Measurements from ENCODE around the gene EVX1.

DNA sequence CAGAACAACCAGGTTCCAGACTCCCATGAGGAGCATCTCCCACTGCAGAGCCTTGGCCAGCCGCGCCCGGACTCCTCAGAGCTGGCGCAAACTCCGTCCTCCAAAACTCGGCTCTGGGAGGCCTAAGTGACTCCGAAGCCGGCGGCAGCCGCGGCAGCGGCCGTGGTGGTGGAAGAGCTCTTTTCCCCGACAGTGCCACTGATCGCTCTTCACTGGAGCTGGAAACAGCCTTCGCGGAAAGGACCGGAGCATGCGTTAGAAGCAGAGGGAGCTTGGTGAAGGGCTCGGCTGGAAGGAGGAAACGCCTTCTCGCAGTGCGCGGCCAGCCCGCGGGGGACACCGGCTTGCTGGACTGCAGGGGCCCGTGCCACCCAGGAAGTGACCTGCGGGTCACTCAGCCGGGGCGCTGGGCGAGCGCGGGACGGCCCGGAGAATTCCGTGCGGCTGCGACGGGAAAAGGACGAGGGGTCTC, 37.7 kb upstream of the EVX1 start:
- TF ChIP-seq EZH2 (IDR thresholded peaks at IDR 0.05) (peak; percentile 95), EZH2phosphoT487 (IDR thresholded peaks at IDR 0.05) (peak; percentile 89)
- TF ChIP-seq, protein P1, sequence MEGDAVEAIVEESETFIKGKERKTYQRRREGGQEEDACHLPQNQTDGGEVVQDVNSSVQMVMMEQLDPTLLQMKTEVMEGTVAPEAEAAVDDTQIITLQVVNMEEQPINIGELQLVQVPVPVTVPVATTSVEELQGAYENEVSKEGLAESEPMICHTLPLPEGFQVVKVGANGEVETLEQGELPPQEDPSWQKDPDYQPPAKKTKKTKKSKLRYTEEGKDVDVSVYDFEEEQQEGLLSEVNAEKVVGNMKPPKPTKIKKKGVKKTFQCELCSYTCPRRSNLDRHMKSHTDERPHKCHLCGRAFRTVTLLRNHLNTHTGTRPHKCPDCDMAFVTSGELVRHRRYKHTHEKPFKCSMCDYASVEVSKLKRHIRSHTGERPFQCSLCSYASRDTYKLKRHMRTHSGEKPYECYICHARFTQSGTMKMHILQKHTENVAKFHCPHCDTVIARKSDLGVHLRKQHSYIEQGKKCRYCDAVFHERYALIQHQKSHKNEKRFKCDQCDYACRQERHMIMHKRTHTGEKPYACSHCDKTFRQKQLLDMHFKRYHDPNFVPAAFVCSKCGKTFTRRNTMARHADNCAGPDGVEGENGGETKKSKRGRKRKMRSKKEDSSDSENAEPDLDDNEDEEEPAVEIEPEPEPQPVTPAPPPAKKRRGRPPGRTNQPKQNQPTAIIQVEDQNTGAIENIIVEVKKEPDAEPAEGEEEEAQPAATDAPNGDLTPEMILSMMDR (IDR thresholded peaks at IDR 0.05): no peak

Data from neural progenitor cell (in vitro differentiated cells).